IMR-90 (cell line): ENCODE measurements around the gene BAIAP2. TPM values are rescaled to one million over a fixed set of nuclear protein-coding genes. Genes with fewer than 3 reads are reported as not detected.
A peak's percentile ranks its signal among the peaks of the same experiment; 100 is the strongest.

Experiments used
- ATAC-seq: fragments of 200-7000 bp; cut with Tn5 transposase; 2 replicates; pipeline ENCODE4 v1.9.1; 2020; ENCODE audit warnings: low read depth, mild to moderate bottlenecking, moderate library complexity
- BruUV-seq: library from RNA; stranded (reverse); fragments of 400-500 nt; replicated peaks from 2 replicates; lab custom pipeline; 2021; lab: Mats Ljungman, UMichigan
- CTCF ChIA-PET: fragments of 300-600 bp; formaldehyde crosslinking; extraction: SDS; loops from one replicate; lab custom pipeline; 2021; ENCODE audit warnings: antibody characterized with exemption; lab: Yijun Ruan, JAX
- POLR2A ChIA-PET: fragments of 300-600 bp; sonication (Branson Sonifier 250); formaldehyde crosslinking; loops from one replicate; lab custom pipeline; 2022; ENCODE audit warnings: antibody characterized with exemption; ENCODE audit not compliant: unreplicated experiment; lab: Charles Lee
- DNase-seq: peaks from one replicate; pipeline ENCODE4 v3.0.0; 2013
- H2AFZ ChIP-seq: replicated peaks from 2 replicates; pipeline ENCODE3; 2013; ENCODE audit warnings: low read length, mild to moderate bottlenecking; ENCODE audit not compliant: poor library complexity
- H2AK5ac ChIP-seq: 2 replicates; pipeline ENCODE4 v1.6.1; 2013; ENCODE audit warnings: low read depth, low read length, inconsistent platforms
- H2AK9ac ChIP-seq: replicated peaks from 2 replicates; pipeline ENCODE3; 2013; ENCODE audit warnings: mild to moderate bottlenecking, low read depth, low read length, moderate library complexity; ENCODE audit not compliant: poor library complexity
- H2BK120ac ChIP-seq: 2 replicates; pipeline ENCODE4 v1.6.1; 2013; ENCODE audit warnings: low read depth, low read length, inconsistent platforms
- H2BK15ac ChIP-seq: 3 replicates; pipeline ENCODE4 v1.6.1; 2013; ENCODE audit warnings: low read depth, low read length, inconsistent platforms
- H2BK20ac ChIP-seq: 2 replicates; pipeline ENCODE4 v1.6.1; 2013; ENCODE audit warnings: low read depth, mild to moderate bottlenecking, inconsistent platforms, low read length, moderate library complexity
- H2BK5ac ChIP-seq: 2 replicates; pipeline ENCODE4 v1.6.1; 2013; ENCODE audit warnings: mild to moderate bottlenecking, low read depth, low read length, inconsistent platforms; ENCODE audit not compliant: poor library complexity, severe bottlenecking
- H3K14ac ChIP-seq: replicated peaks from 2 replicates; pipeline ENCODE4 v1.6.1; 2013; ENCODE audit warnings: low read depth, low read length, inconsistent platforms
- H3K18ac ChIP-seq: 2 replicates; pipeline ENCODE4 v1.6.1; 2013; ENCODE audit warnings: low read depth, low read length, control low read depth
- H3K23ac ChIP-seq: 2 replicates; pipeline ENCODE4 v1.6.1; 2013; ENCODE audit warnings: low read depth, low read length, inconsistent platforms
- H3K27ac ChIP-seq: 2 replicates; pipeline ENCODE4 v1.5.1; 2013; ENCODE audit warnings: mild to moderate bottlenecking, control low read depth, low read length; ENCODE audit not compliant: insufficient read depth
- H3K27me3 ChIP-seq: 2 replicates; pipeline ENCODE4 v1.6.1; 2013; ENCODE audit warnings: low read length; ENCODE audit not compliant: control insufficient read depth, insufficient read depth
- H3K36me3 ChIP-seq: 2 replicates; pipeline ENCODE4 v1.6.1; 2013; ENCODE audit warnings: low read length, mixed read lengths; ENCODE audit not compliant: control insufficient read depth, insufficient read depth
- H3K4ac ChIP-seq: 2 replicates; pipeline ENCODE4 v1.6.1; 2013; ENCODE audit warnings: low read depth, low read length, inconsistent platforms
- H3K4me1 ChIP-seq: 2 replicates; pipeline ENCODE4 v1.6.1; 2013; ENCODE audit warnings: low read length, mixed read lengths; ENCODE audit not compliant: control insufficient read depth, insufficient read depth
- H3K4me2 ChIP-seq: 2 replicates; pipeline ENCODE4 v1.6.1; 2013; ENCODE audit warnings: low read depth, mild to moderate bottlenecking, control low read depth, low read length, moderate library complexity
- H3K4me3 ChIP-seq: 2 replicates; pipeline ENCODE4 v1.5.1; 2013; ENCODE audit warnings: low read depth, mild to moderate bottlenecking, control low read depth, low read length, moderate library complexity; ENCODE audit not compliant: insufficient read depth
- H3K56ac ChIP-seq: 2 replicates; pipeline ENCODE4 v1.6.1; 2013; ENCODE audit warnings: low read length, inconsistent platforms; ENCODE audit not compliant: insufficient read depth; ENCODE audit errors: extremely low read depth
- H3K79me1 ChIP-seq, 2 experiments: 2 replicates each; pipeline ENCODE4 v1.6.1; 2013; ENCODE audit warnings: low read length in 2 of 2, inconsistent platforms in 1 of 2, low read depth in 1 of 2
- H3K9ac ChIP-seq: 2 replicates; pipeline ENCODE4 v1.6.1; 2013; ENCODE audit warnings: low read depth, low read length, control low read depth
- H3K9me1 ChIP-seq: 2 replicates; pipeline ENCODE4 v1.6.1; 2013; ENCODE audit warnings: low read length, inconsistent platforms; ENCODE audit not compliant: insufficient read depth
- H3K9me3 ChIP-seq: 2 replicates; pipeline ENCODE4 v1.6.1; 2013; ENCODE audit warnings: low read length; ENCODE audit not compliant: control insufficient read depth, insufficient read depth
- H4K20me1 ChIP-seq: 2 replicates; pipeline ENCODE4 v1.6.1; 2013; ENCODE audit warnings: low read length, inconsistent platforms; ENCODE audit not compliant: insufficient read depth
- H4K5ac ChIP-seq: 2 replicates; pipeline ENCODE4 v1.6.1; 2013; ENCODE audit warnings: mild to moderate bottlenecking, low read depth, low read length, control low read depth
- H4K8ac ChIP-seq, 2 experiments: 2 replicates each; pipeline ENCODE4 v1.6.1; 2013; ENCODE audit warnings: low read depth in 2 of 2, low read length in 2 of 2, control low read depth in 1 of 2, inconsistent platforms in 1 of 2
- H4K91ac ChIP-seq: 2 replicates; pipeline ENCODE4 v1.6.1; 2013; ENCODE audit warnings: low read depth, low read length, inconsistent platforms; ENCODE audit not compliant: insufficient read depth
- CTCF ChIP-seq: conservative IDR thresholded peaks from 2 replicates; pipeline ENCODE4 v1.5.1; 2012; ENCODE audit warnings: mild to moderate bottlenecking, low read depth, low read length, improper control_type of control experiment
- RFX5 ChIP-seq: IDR thresholded peaks from 2 replicates; pipeline ENCODE4 v1.8.0; 2012; ENCODE audit warnings: low read depth, mild to moderate bottlenecking, low read length, moderate library complexity
- WGBS, 2 experiments: methylation state at CpG; one replicate each; pipeline versions ENCODE4 v1.1.5 to v1.1.7; 2013; ENCODE audit warnings: missing lambda C conversion rate in 2 of 2; ENCODE audit not compliant: insufficient read length in 1 of 2; ENCODE audit errors: extremely low coverage in 2 of 2; 5-methylcytosine and 5-hydroxymethylcytosine counted together
- dilution Hi-C: fragments of 300-500 bp; cut with HindIII; formaldehyde crosslinking; loops from one replicate; pipeline ENCODE4 v1.14.3; 2018; ENCODE audit warnings: low sequenced_read_pairs; ENCODE audit not compliant: unreplicated experiment
- in situ Hi-C: fragments of 300-500 bp; cut with MboI; formaldehyde crosslinking; loops from 3 replicates; pipeline ENCODE4 v1.14.3; 2019; ENCODE audit warnings: low sequenced_read_pairs, inconsistent platforms, mixed read lengths
- intact Hi-C: fragments of 100-400 bp; cut with micrococcal nuclease; formaldehyde crosslinking; loops from 2 replicates; pipeline ENCODE4 v1.10.0; 2022
- polyA plus RNA-seq, 3 experiments: library from polyadenylated mRNA; depleted of rRNA; stranded (reverse); fragments of >200 nt; gene quantifications; 2 replicates each; pipeline ENCODE4 v1.2.3, GENCODE V29; 2012; ENCODE audit warnings: low replicate concordance in 1 of 3
- total RNA-seq: library from RNA; depleted of rRNA; stranded (reverse); fragments of >200 nt; gene quantifications from 2 replicates; pipeline ENCODE4 v1.2.3, GENCODE V29; 2012

Gene BAIAP2
- total and polyA plus RNA-seq, 2 of the 4 experiments (the other 2 are of a cell fraction): 18.3 to 32.6 TPM

GRCh38 chr17:81015136-81015535 is 19.8 kb upstream of the BAIAP2 start:
- Histone ChIP-seq H3K56ac (no peak overlapping the region), H4K8ac (no peak overlapping the region), H3K4me1 (peaks cover 11% of the 10 kb centered on the region), H3K4ac (no peak overlapping the region), H3K9me3 (peaks cover 11% of the 10 kb centered on the region; the same call in 1 of the 2 replicates), H2AK9ac (no peak overlapping the region), H2BK5ac (no peak overlapping the region), H3K9me1 (0 out of 2 replicates have a peak, but pooled peaks cover 3% of the 10 kb centered on the region), H2BK20ac (no peak overlapping the region), H2AFZ (no peak overlapping the region), H2BK120ac (no peak overlapping the region), H3K79me1 (no peaks in the 10 kb centered on the region), H3K9ac (no peak overlapping the region), H3K4me3 (no peak overlapping the region), H3K14ac (no peak overlapping the region), H3K4me2 (no peak overlapping the region), H4K5ac (no peak overlapping the region), H3K23ac (no peak overlapping the region), H4K20me1 (no peaks in the 10 kb centered on the region), H4K91ac (no peak overlapping the region), H2AK5ac (no peak overlapping the region), H3K27me3 (no peaks in the 10 kb centered on the region), H2BK15ac (no peak overlapping the region), H3K27ac (no peak overlapping the region), H3K18ac (no peak overlapping the region), H3K36me3 (no peaks in the 10 kb centered on the region)
- in situ Hi-C loops: no loop called here
- no CpG with 5 or more reads among the region's 1 CpG for WGBS, 2 experiments
- dilution Hi-C loops: no loop called here
- DNase-seq: peak; percentile 52
- ATAC-seq: no peak
- 0 out of 2 replicates have a peak, but pooled peaks have one; percentile 24 for TF ChIP-seq RFX5
- no peak for TF ChIP-seq CTCF
- ChIA-PET POLR2A (no interaction called here), CTCF (no interaction called here)
- intact Hi-C loops: no loop called here
- no TSS peak for BruUV-seq
